Measurements from ENCODE around the gene AATF.

AATF gene

GRCh38 chr17:36977568-36977967, 28.8 kb downstream of the AATF start:
- DNase-seq (ENCODE audit: low read depth in 1 of 2, low spot score in 1 of 2): no peak

GRCh38 chr17:36978810-36979564, 30.2 kb downstream of the AATF start:
- DNase-seq (ENCODE audit: low read depth in 1 of 2, low spot score in 1 of 2): no peak

GRCh38 chr17:36979565-36979941, 30.8 kb downstream of the AATF start:
- no peak for DNase-seq (ENCODE audit: low read depth in 1 of 2, low spot score in 1 of 2)

- no peak for DNase-seq (ENCODE audit: low read depth in 1 of 2, low spot score in 1 of 2)
Observed at GRCh38 chr17:36980280-36980761, 31.6 kb downstream of the AATF start.

- no peak for DNase-seq (ENCODE audit: low read depth in 1 of 2, low spot score in 1 of 2)
Observed at GRCh38 chr17:36983618-36984017, 34.9 kb downstream of the AATF start.

GRCh38 chr17:36989173-36989572, 40.4 kb downstream of the AATF start:
- no peak for DNase-seq (ENCODE audit: low read depth in 1 of 2, low spot score in 1 of 2)

GRCh38 chr17:36992701-36993100, 43.9 kb downstream of the AATF start:
- no peak for DNase-seq (ENCODE audit: low read depth in 1 of 2, low spot score in 1 of 2)

GRCh38 chr17:36993227-36993626, 44.5 kb downstream of the AATF start:
- DNase-seq (ENCODE audit: low read depth in 1 of 2, low spot score in 1 of 2): no peak

GRCh38 chr17:36994438-36994837, 45.7 kb downstream of the AATF start:
- DNase-seq (ENCODE audit: low read depth in 1 of 2, low spot score in 1 of 2): no peak

GRCh38 chr17:36999471-36999870, 50.7 kb downstream of the AATF start:
- DNase-seq (ENCODE audit: low read depth in 1 of 2, low spot score in 1 of 2): no peak

GRCh38 chr17:37016780-37017179, 68.0 kb downstream of the AATF start:
- no peak for DNase-seq (ENCODE audit: low read depth in 1 of 2, low spot score in 1 of 2)

- no peak for DNase-seq (ENCODE audit: low read depth in 1 of 2, low spot score in 1 of 2)
Observed at GRCh38 chr17:37017404-37017803, 68.7 kb downstream of the AATF start.

- no peak for DNase-seq (ENCODE audit: low read depth in 1 of 2, low spot score in 1 of 2)
Observed at GRCh38 chr17:37019117-37019740, 70.5 kb downstream of the AATF start.

GRCh38 chr17:37019741-37020129, 71.0 kb downstream of the AATF start:
- DNase-seq (ENCODE audit: low read depth in 1 of 2, low spot score in 1 of 2): no peak

GRCh38 chr17:37024181-37024637, 75.5 kb downstream of the AATF start:
- DNase-seq (ENCODE audit: low read depth in 1 of 2, low spot score in 1 of 2): no peak

GRCh38 chr17:37025238-37025637, 76.5 kb downstream of the AATF start:
- no peak for DNase-seq (ENCODE audit: low read depth in 1 of 2, low spot score in 1 of 2)

- no peak for DNase-seq (ENCODE audit: low read depth in 1 of 2, low spot score in 1 of 2)
Observed at GRCh38 chr17:37025847-37026530, 77.2 kb downstream of the AATF start.

- DNase-seq (ENCODE audit: low read depth in 1 of 2, low spot score in 1 of 2): no peak
Observed at GRCh38 chr17:37026531-37026869, 77.7 kb downstream of the AATF start.

- no peak for DNase-seq (ENCODE audit: low read depth in 1 of 2, low spot score in 1 of 2)
Observed at GRCh38 chr17:37028040-37028439, 79.3 kb downstream of the AATF start.

- no peak for DNase-seq (ENCODE audit: low read depth in 1 of 2, low spot score in 1 of 2)
Observed at GRCh38 chr17:37031493-37032083, 82.8 kb downstream of the AATF start.

- DNase-seq (ENCODE audit: low read depth in 1 of 2, low spot score in 1 of 2): no peak
Observed at GRCh38 chr17:37037590-37038155, 88.9 kb downstream of the AATF start.

GRCh38 chr17:37039269-37039668, 90.5 kb downstream of the AATF start:
- no peak for DNase-seq (ENCODE audit: low read depth in 1 of 2, low spot score in 1 of 2)
